Loucy (cell line): ENCODE data around the gene TAP1.

Experiments used
- EZH2phosphoT487 ChIP-seq: fragments of 200-600 bp; IDR thresholded peaks from 2 replicates; pipeline ENCODE4 v1.6.1; 2018; ENCODE audit warnings: antibody characterized with exemption, mild to moderate bottlenecking, moderate library complexity, borderline replicate concordance
- TF ChIP-seq, protein P1 (sequence below): fragments of 200-600 bp; sonication (generic); conservative IDR thresholded peaks from 2 replicates; pipeline ENCODE4 v1.5.1; 2014; ENCODE audit warnings: mild to moderate bottlenecking, antibody characterized with exemption, low read length

DNA sequence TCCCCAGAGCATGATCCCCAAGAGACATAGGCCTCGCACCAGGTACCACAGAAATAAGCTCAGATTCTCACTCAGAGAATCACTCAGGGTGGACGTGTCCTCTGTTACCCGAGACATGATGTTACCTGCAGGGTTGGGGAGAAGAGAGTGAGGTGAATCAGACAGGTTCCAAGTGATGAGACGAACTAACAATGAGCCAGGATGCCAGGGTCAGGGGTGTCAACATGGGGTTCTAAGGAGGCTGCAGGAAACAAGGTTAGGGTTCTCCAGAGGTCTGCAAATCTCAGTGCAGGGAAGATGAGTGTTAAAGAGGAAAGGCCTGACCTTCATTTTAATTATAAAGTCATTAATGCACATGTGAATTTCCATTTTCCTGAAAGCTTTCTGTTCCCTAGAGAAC is 2.5 kb downstream of the TAP1 start:
- TF ChIP-seq, protein P1, sequence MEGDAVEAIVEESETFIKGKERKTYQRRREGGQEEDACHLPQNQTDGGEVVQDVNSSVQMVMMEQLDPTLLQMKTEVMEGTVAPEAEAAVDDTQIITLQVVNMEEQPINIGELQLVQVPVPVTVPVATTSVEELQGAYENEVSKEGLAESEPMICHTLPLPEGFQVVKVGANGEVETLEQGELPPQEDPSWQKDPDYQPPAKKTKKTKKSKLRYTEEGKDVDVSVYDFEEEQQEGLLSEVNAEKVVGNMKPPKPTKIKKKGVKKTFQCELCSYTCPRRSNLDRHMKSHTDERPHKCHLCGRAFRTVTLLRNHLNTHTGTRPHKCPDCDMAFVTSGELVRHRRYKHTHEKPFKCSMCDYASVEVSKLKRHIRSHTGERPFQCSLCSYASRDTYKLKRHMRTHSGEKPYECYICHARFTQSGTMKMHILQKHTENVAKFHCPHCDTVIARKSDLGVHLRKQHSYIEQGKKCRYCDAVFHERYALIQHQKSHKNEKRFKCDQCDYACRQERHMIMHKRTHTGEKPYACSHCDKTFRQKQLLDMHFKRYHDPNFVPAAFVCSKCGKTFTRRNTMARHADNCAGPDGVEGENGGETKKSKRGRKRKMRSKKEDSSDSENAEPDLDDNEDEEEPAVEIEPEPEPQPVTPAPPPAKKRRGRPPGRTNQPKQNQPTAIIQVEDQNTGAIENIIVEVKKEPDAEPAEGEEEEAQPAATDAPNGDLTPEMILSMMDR, result no peak
- TF ChIP-seq EZH2phosphoT487, result no peak
